ENCODE results near the gene MS4A8.

The MS4A8 gene

GRCh38 chr11:60765355-60765754 lies 65.9 kb downstream of the MS4A8 start:
- no peak for DNase-seq
